ENCODE measurements around the gene FAM200C.

FAM200C gene

DNA sequence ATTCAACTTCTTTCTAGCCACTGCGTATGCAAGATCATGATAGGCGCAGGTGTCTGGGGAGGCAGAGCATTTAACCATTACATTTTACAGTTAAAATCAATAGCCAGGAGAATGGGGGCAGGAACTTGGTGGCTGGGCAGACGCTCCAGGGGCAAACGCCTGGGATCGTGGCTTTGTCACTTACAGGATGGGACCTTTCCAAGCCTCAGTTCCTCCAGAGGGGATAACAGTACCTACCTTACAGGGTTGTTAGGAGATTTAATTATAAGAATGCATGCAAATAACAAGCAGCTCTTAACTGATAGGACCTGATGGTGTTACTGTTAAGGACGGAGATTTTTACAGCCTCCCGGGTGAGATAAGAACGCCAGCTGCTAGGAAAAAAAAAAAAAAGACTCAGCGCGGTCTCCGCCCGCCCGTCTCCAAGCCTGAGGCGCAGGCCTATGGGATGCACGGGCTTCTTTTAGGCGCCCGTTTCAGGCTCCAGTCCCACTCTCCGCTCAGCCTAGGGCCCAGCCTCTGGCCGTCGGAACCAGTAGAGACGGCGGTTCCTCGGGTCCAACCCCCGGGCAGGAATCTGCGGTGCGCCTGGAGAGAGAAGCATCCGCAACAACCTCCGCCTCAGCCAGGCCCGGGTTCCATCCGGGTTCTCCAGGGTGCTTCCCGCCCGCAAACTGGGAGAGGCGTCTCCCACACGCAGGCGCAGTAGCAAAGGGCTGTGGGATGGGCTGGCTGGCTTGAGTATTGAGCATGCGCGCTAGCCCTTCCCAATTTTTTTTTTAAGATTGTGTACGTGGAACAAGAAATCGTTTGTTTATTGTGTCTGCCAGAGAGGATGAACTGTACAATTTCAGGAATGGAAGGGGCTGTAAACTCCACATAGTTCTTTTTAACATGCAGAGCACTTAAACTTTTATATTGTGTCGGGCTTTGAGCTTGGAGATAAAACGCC, at the start of gene FAM200C:
Gene FAM200C, minus strand, starts transcription at position 653 of the 952 bp plus-strand sequence. CDS start 4,564 bp downstream, outside the sequence.
- DNase-seq (ENCODE audit: low spot score), result peak; percentile 94

- DNase-seq (ENCODE audit: low spot score), result no peak
These were observed 49.6 kb upstream of the FAM200C start for GRCh38 chr5:160449458-160449857.

GRCh38 chr5:160448886-160449285, 49.0 kb upstream of the FAM200C start:
- DNase-seq (ENCODE audit: low spot score), result no peak

DNA sequence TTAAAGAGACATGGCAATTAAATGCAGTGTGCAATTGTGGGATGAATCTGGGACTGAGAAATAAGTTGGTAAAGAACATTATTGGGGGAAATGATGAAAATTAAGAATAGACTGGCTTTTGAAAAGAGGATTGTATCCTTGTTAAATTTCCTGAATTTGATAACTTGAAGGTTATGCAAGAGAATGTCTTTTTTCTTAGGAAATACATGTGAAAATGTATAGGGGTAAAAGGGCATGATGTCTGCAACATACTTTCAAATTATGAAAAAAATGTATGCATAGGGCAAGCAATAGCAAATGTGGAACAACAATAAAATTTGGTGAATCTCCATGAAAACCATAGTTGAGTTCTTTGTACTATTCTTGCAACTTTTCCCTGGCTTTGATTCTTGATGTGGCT, 45.9 kb upstream of the FAM200C start:
- no peak for DNase-seq (ENCODE audit: low spot score)

DNA sequence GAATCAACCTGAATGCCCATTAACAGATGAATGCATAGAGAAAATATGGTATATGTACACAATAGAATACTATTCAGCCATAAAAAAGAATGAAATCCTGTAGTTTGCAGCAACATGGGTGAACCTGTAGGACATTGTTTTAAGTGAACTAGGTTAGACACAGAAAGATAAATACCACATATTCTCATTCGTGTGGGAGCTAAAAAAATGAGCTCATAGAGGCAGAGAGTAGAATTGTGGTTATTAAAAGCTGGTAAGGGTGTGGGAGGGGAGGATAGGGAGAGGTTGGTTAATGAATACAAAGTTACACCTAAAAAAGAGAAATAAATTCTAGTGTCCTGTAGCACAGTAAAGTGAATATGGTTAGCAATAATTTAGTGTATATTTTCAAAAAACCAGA, 45.3 kb upstream of the FAM200C start:
- DNase-seq (ENCODE audit: low spot score), result no peak

DNA sequence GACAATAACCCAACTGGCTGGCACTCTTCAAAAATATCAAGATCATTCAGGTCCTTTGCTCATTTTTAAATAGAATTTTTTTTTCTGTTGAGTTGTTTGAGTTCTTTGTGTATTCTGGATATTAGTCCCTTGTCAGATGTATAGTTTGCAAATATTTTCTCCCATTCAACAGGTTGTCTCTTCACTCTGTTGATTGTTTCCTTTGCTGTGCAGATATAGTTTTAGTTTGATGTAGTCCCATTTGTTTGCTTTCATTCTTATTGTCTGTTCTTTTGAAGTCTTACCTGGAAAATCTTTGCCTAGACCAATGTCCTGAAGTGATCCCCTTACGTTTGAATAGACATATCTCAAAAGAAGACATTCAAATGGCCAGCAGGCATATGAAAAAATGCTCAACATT, 44.6 kb upstream of the FAM200C start:
- no peak for DNase-seq (ENCODE audit: low spot score)

- DNase-seq (ENCODE audit: low spot score), result no peak
These were observed 43.1 kb upstream of the FAM200C start for GRCh38 chr5:160442824-160443431.

DNA sequence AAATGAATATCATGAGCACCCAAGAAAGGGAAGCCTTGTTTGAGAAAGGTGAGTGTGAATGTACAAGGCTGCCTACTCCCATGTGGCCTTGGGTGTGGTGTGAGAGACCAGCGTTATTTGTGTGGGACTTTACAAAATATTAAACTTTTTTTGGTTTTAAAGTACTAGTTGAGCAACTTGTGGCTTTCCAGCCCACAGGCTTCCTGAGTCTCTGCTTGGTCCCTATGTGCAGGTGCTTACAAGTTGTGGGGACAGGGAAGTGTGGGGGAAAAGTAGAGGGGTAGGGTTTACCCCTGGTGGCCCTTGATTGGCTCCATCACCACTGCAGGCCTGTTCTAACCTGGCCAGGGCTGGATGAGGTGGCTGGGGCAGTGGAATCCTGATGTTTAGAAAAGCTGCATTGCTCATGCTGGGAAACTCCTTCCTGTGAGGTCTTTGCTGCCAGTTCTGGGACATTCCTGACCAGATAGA, 41.5 kb upstream of the FAM200C start:
- DNase-seq (ENCODE audit: low spot score), result peak; percentile 57

DNA sequence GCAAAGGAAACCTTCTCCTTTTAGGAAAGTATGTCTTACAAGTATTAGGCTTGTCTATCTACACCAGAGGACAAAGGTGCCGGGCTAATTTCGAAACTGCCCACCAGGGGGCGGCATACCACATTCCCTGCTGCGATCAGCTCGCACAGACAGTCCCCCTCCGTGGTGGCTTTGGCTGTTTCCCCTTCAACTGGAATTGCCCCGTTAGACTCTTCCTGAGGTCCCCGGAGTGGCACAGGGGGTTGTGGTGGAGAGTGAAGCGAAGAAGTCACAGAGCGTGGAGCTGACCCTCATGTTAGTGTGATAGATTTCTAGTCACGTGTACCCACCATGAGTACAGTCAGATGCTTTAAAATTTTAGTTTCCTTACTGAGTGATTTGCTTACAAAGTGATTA, 39.3 kb upstream of the FAM200C start:
- peak; percentile 83 for DNase-seq (ENCODE audit: low spot score)

- DNase-seq (ENCODE audit: low spot score), result peak; percentile 71
These were observed 38.7 kb upstream of the FAM200C start for GRCh38 chr5:160438316-160439204.

DNA sequence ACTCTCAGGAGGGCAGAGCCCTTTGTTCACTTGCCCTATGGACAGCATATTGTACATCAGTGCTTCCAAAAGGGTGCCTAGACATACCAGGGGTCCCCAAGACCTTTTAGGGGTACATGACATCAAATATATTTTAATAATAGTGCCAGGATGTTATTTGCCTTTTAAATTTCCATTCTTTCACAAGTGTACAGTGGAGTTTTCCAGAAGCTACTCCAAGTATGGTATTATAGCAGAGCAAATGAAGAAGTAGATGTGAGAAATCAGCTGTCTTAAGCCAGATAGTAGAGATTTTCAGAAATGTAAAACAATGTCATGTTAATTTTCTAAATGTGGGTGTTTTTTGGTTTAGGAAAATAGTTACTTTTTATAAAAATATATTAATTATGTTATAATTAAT, 37.4 kb upstream of the FAM200C start:
- no peak for DNase-seq (ENCODE audit: low spot score)

DNA sequence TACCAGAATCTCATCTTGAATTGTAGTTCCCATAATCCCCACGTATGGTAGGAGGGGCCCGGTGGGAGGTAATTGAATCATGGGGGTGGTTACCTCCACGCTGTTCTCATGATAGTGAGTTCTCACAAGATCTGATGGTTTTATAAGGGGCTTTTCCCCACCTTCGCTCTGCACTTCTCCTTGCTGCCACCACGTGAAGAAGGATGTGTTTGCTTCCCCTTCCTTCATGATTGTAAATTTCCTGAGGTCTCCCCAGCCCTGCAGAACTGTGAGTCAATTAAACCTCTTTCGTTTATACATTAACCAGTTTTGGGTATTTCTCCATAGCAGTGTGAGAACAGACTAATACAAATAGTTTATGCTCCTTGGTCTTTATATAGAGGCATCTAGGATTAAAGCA, 36.8 kb upstream of the FAM200C start:
- DNase-seq (ENCODE audit: low spot score), result peak; percentile 66

GRCh38 chr5:160436017-160436416, 36.2 kb upstream of the FAM200C start:
- no peak for DNase-seq (ENCODE audit: low spot score)

DNA sequence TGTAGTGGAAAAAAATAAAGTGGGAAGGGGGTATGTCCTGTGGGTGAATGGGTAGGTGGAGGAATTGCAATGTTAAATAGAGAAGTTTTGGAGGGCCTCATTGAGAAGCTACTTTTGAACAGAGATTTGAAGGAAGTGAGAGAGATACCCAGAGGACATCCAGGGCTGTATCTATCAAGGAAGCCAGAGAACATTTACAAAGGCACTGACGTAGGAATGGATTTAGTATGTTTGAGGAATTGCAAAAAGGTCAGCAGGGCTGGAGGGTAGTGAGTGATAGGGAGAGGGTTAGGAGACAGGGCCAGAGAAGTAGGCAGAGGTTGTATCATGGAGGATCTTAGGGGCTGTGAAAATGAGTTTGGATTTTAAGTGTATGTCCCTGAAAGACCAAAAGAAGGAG, 35.7 kb upstream of the FAM200C start:
- DNase-seq (ENCODE audit: low spot score), result no peak

- DNase-seq (ENCODE audit: low spot score), result peak; percentile 98
These were observed 34.2 kb upstream of the FAM200C start for GRCh38 chr5:160434022-160434531.

DNA sequence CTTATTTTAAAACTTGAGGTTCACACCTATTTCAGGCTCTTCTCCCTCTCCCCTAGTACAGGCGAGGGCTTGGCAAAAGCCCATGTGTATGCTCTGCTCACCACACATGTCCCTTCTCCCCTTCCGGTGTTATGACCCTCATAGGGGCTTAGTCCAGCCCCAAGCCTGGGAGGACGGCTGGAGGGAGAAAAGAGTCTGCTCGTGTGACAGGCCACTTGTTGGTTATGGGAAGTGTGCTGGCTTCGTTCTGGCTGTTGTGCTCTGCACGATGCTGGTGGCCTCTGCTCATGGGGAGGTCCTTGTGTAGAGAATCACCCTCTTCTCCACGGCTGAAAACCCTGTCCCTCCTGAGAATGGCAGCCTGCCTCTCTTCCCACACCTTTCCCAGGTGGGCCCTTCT, 32.9 kb upstream of the FAM200C start:
- no peak for DNase-seq (ENCODE audit: low spot score)

DNA sequence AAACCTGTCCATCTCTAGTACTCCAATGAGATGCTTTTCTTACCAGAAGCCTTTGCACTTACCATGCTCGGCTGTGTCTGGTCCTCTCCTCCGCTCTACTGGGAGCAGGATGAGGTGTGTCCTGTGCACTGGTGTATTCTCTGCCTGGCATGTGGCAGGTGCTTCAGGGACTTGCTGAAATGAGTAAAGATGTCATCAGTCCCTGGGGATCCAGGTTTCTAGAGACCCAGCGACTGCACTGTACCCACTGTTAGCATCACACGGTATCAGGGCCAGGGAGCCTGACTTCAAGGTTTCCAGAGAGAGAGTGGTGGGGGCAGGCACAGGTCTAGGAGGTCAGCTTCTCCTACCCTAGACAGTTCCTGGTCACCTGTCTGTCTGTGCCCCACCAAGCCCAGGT, 32.3 kb upstream of the FAM200C start:
- DNase-seq (ENCODE audit: low spot score), result no peak

GRCh38 chr5:160427607-160428006, 27.8 kb upstream of the FAM200C start:
- DNase-seq (ENCODE audit: low spot score), result no peak

DNA sequence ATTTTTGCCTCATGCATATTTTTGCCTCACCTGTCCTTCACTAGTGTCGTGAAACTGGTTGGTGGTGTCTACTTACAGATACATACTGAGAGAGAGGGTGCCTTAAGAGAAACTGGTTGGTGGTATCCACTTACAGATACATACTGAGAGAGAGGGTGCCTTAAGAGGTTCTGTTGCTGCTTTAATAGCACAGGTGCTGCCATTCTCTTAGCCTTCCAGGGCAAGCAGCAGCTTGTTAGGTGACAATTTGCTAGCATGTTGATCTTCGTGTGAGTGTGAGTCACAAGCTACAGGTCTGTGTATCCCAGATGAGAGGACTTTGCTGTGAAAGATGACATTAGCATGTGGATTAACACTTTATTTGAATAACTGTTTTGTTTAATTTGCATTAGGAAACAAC, 23.2 kb upstream of the FAM200C start:
- DNase-seq (ENCODE audit: low spot score), result peak; percentile 39

DNA sequence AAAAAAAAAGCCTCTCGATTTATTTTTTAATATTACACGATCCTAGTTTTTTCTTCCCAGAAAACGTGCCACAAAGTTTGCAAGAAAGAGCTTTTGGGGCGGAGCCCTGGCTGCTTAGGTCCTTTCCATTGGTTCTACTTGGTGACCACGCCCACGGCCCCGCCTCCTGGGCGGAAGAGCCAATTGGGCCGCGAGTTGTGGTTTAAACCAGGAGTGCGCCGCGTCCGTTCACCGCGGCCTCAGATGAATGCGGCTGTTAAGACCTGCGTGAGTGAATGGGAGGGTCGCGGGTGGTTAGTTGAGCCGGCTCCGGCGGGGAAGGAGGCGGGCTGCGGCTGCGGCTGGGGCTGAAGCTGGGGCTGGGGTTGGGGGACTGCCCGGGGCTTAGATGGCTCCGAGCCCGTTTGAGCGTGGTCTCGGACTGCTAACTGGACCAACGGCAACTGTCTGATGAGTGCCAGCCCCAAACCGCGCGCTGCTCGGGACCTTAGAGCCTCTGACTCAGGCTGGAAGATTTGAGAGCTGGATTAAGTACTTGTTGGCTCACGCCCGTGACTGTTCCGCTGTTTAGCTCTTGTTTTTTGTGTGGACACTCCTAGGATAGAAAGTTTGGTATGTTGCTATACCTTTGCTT, 21.9 kb upstream of the FAM200C start, which contains the start of gene PTTG1:
Gene PTTG1, plus strand, starts transcription at position 231 of the 634 bp plus-strand sequence. CDS start 458 bp downstream, outside the sequence.
- peak; percentile 97 for DNase-seq (ENCODE audit: low spot score)

GRCh38 chr5:160420331-160420610, 20.4 kb upstream of the FAM200C start:
- DNase-seq (ENCODE audit: low spot score), result no peak

Measured in kidney tubule cell (primary cell).